T-cell (primary cell): ENCODE measurements around the gene DOC2A. TPM values are rescaled to one million over a fixed set of nuclear protein-coding genes. Genes with fewer than 3 reads are reported as not detected.

Experiments used
- ATAC-seq, 4 experiments: fragments of 200-7000 bp in 3 of 4; fragments of 150-1000 bp in 1 of 4; cut with Tn5 transposase; replicated peaks in 1 of 4; 1 replicate in 3 of 4; 2 replicates in 1 of 4; pipeline ENCODE4 v1.10.0; 2021; ENCODE audit warnings: moderate library complexity in 3 of 4, mild to moderate bottlenecking in 2 of 4, moderate number of reproducible peaks in 1 of 4
- CTCF ChIA-PET, 2 donors: fragments of 300-600 bp; sonication (Branson Sonifier 250); formaldehyde crosslinking; loops; one replicate each; lab custom pipeline; 2022; ENCODE audit warnings: antibody characterized with exemption in 2 of 2; lab: Charles Lee
- POLR2A ChIA-PET, 2 donors: fragments of 300-600 bp; sonication (Branson Sonifier 250); formaldehyde crosslinking; loops; one replicate each; lab custom pipeline; 2022; ENCODE audit warnings: antibody characterized with exemption in 2 of 2; lab: Charles Lee
- DNase-seq, 35 experiments: peaks; one replicate each; pipeline versions ENCODE4 v3.0.0 to v3.0.0-alpha.2; 2013 to 2023
- H3K27ac ChIP-seq: one replicate; pipeline ENCODE4 v1.5.1; 2013; ENCODE audit warnings: low read length
- H3K27me3 ChIP-seq, 2 experiments: replicated peaks in 1 of 2; 1 replicate in 1 of 2; 2 replicates in 1 of 2; pipeline versions ENCODE4 v1.6.1 to v1.7.0; 2013; ENCODE audit warnings: low read length in 1 of 2, mixed read lengths in 1 of 2; ENCODE audit not compliant: control insufficient read depth in 2 of 2, insufficient read depth in 2 of 2; ENCODE audit errors: extremely low read depth in 1 of 2
- H3K36me3 ChIP-seq, 2 donors: 1 replicate in 1 of 2; 2 replicates in 1 of 2; pipeline versions ENCODE4 v1.6.1 to v1.7.0; 2013; ENCODE audit warnings: low read length in 1 of 2; ENCODE audit not compliant: control insufficient read depth in 2 of 2, insufficient read depth in 1 of 2; ENCODE audit errors: extremely low read depth in 1 of 2
- H3K4me1 ChIP-seq, 2 experiments: 1 replicate in 1 of 2; 2 replicates in 1 of 2; pipeline versions ENCODE4 v1.6.1 to v1.7.0; 2013; ENCODE audit warnings: low read length in 2 of 2, mixed read lengths in 1 of 2; ENCODE audit not compliant: insufficient read depth in 2 of 2, control insufficient read depth in 1 of 2; ENCODE audit errors: extremely low read depth in 1 of 2
- H3K4me3 ChIP-seq, 2 donors: 1 replicate in 1 of 2; 2 replicates in 1 of 2; pipeline versions ENCODE4 v1.5.1 to v1.7.0; 2013; ENCODE audit warnings: mild to moderate bottlenecking in 2 of 2, low read length in 1 of 2, moderate library complexity in 1 of 2; ENCODE audit not compliant: control insufficient read depth in 1 of 2; ENCODE audit errors: extremely low read depth in 1 of 2
- H3K9me3 ChIP-seq: 2 replicates; pipeline ENCODE4 v1.7.0; 2013
- H3K27ac Mint-ChIP-seq, 2 donors: one replicate each; pipeline ENCODE4 v1.8.0; 2020 to 2021; ENCODE audit warnings: mild to moderate bottlenecking in 2 of 2, mixed read lengths in 2 of 2
- H3K27me3 Mint-ChIP-seq, 2 donors: one replicate each; pipeline ENCODE4 v1.8.0; 2021 to 2022; ENCODE audit warnings: mixed read lengths in 2 of 2
- H3K36me3 Mint-ChIP-seq: one replicate; pipeline ENCODE4 v1.8.0; 2021; ENCODE audit warnings: mixed read lengths
- H3K4me1 Mint-ChIP-seq, 3 donors: one replicate each; pipeline ENCODE4 v1.8.0; 2020 to 2022; ENCODE audit warnings: mixed read lengths in 3 of 3, mild to moderate bottlenecking in 1 of 3
- H3K4me3 Mint-ChIP-seq, 3 donors: one replicate each; pipeline ENCODE4 v1.8.0; 2020 to 2022; ENCODE audit warnings: mild to moderate bottlenecking in 3 of 3, mixed read lengths in 3 of 3, moderate library complexity in 3 of 3
- H3K9me3 Mint-ChIP-seq, 3 donors: one replicate each; pipeline ENCODE4 v1.8.0; 2020 to 2022; ENCODE audit warnings: mixed read lengths in 3 of 3
- WGBS: methylation state at CpG from one replicate; pipeline ENCODE4 v1.1.5; 2013; ENCODE audit warnings: missing lambda C conversion rate; ENCODE audit not compliant: insufficient coverage; 5-methylcytosine and 5-hydroxymethylcytosine counted together
- total RNA-seq, 35 experiments: library from RNA in 6 of 35; stranded (reverse) in 6 of 35; fragments of 120-200 nt in 1 of 35; gene quantifications; one replicate each; pipeline versions ENCODE4 v1.2.1 to v1.2.4 and lab custom pipeline; 2013 to 2026

DOC2A gene
- total RNA-seq, 5 donors from 2014 or later (not counting 1 experiment from before 2014, with no cell fraction given), result 0.15 to 0.38 (median 0.26) TPM; not detected in 1

- peaks cover 0 to 97% of the 10 kb centered on the region in 2 experiments for H3K27me3 ChIP-seq
- ChIA-PET CTCF (no interaction called here), POLR2A (no interaction called here)
- ATAC-seq (no peak), DNase-seq (no peak)
- Mint-ChIP-seq H3K27ac (no peak overlapping the region), H3K27me3 (peaks cover 40 to 60% of the 10 kb centered on the region in 2 donors), H3K4me1 (peaks cover 5 to 19% (median 12%) of the 10 kb centered on the region in 3 donors), H3K9me3 (no peaks in the 10 kb centered on the region), H3K4me3 (peak overlapping the region in 1 of 3 donors; percentile 66), H3K36me3 (no peaks in the 10 kb centered on the region)
- no peaks in the 10 kb centered on the region for H3K9me3 ChIP-seq
- WGBS, result 25% methylated on average over 21 of the region's 23 CpGs
- no peaks in the 10 kb centered on the region for H3K36me3 ChIP-seq
- peaks cover 0 to 22% of the 10 kb centered on the region in 2 experiments for H3K4me1 ChIP-seq
- no peak overlapping the region for H3K4me3 ChIP-seq
- no peak overlapping the region for H3K27ac ChIP-seq
These were observed 19.3 kb upstream of the DOC2A start for GRCh38 chr16:30030011-30030685.

DNA sequence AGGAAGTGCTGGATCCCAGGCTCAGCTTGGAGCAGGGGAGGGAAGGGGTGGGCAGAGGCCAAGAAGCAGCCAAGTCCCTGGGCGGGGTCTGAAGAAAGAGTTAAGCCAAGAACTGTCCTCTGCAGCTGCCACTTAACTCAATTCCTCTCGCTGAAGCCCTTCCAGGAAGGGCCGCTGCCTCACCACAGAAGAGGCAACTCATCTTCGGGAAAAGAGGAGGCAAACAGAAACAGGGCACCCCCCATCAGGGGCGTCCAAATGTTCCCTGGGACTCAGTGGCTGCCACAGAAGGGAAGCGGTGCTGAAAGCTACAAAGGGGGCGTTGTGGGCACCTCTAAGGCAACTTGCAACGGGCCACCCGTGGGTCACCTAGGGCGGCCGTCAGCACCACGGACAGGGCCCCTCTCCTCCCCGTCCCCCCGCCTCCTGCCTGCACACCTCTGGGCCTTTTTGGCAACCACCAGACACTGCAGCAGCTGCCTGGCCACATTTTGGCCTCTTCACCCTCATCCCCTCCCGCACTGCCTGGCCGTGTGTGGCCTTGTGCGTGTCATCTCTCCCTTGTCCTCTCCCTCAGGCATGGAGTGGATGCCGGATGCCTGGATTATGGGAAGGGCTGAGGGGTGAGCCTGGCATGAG is 17.7 kb upstream of the DOC2A start:
- H3K4me3 ChIP-seq, result no peak overlapping the region
- no peaks in the 10 kb centered on the region for H3K36me3 ChIP-seq
- Mint-ChIP-seq H3K36me3 (no peaks in the 10 kb centered on the region), H3K27ac (no peak overlapping the region), H3K4me3 (no peak overlapping the region), H3K9me3 (no peaks in the 10 kb centered on the region), H3K4me1 (peaks cover 5 to 19% (median 12%) of the 10 kb centered on the region in 3 donors), H3K27me3 (peaks cover 37 to 57% of the 10 kb centered on the region in 2 donors)
- ChIA-PET POLR2A (no interaction called here), CTCF (interaction anchor here (0.6 to 0.7 kb wide), 3 partner anchors 12 to 387 kb away, joined by 3 to 5 read pairs (median 3); no protein-coding TSS in a partner anchor)
- 25% methylated on average over 13 of the region's 18 CpGs for whole genome bisulfite sequencing
- H3K27me3 ChIP-seq, result peaks cover 0 to 95% of the 10 kb centered on the region in 2 experiments
- ATAC-seq, result peak in 1 of 4 experiments; percentile 37
- DNase-seq, result peak in 2 of 35 experiments; percentile 18 to 40
- H3K9me3 ChIP-seq, result no peaks in the 10 kb centered on the region
- H3K4me1 ChIP-seq, result peaks cover 0 to 22% of the 10 kb centered on the region in 2 experiments
- H3K27ac ChIP-seq, result no peak overlapping the region

- WGBS, result 66% methylated on average over 8 of the region's 13 CpGs
- ATAC-seq (no peak), DNase-seq (no peak)
- ChIA-PET POLR2A (no interaction called here), CTCF (interaction anchor here (0.6 to 0.7 kb wide), 3 partner anchors 12 to 386 kb away, joined by 3 to 5 read pairs (median 3); no protein-coding TSS in a partner anchor)
- H3K4me1 ChIP-seq, result peaks cover 0 to 22% of the 10 kb centered on the region in 2 experiments
- no peaks in the 10 kb centered on the region for H3K9me3 Mint-ChIP-seq
- no peaks in the 10 kb centered on the region for H3K9me3 ChIP-seq
- H3K27me3 ChIP-seq, result peaks cover 0 to 93% of the 10 kb centered on the region in 2 experiments
- no peak overlapping the region for H3K27ac Mint-ChIP-seq
- no peak overlapping the region for H3K27ac ChIP-seq
- H3K4me1 Mint-ChIP-seq, result peaks cover 5 to 19% (median 12%) of the 10 kb centered on the region in 3 donors
- H3K4me3 ChIP-seq, result no peak overlapping the region
- H3K4me3 Mint-ChIP-seq, result no peak overlapping the region
- H3K27me3 Mint-ChIP-seq, result peaks cover 37 to 55% of the 10 kb centered on the region in 2 donors
- H3K36me3 Mint-ChIP-seq, result no peaks in the 10 kb centered on the region
- no peaks in the 10 kb centered on the region for H3K36me3 ChIP-seq
These were observed 17.0 kb upstream of the DOC2A start for GRCh38 chr16:30027588-30028437.

DNA sequence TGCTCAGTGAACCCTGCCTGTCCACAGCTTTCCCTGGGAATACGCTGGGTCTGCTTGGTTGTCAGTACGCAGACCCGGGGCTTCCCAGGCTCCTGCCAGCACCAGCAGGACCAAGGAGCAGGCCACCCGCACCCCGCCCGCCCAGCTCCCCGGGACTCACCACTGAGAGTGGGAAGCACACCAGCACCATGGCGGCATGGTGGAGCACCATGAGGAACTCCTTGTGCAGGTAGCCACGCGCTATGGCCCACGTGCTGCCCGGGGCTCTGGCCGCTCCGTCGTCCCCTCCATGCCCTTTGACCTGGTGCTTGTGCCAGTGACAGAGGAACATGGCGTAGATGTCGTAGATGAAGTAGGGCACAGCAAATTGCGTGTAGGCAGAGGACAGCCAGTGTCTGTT is 15.6 kb upstream of the DOC2A start:
- ChIA-PET CTCF (no interaction called here), POLR2A (no interaction called here)
- Mint-ChIP-seq H3K9me3 (no peaks in the 10 kb centered on the region), H3K4me3 (no peak overlapping the region), H3K27me3 (peaks cover 31 to 46% of the 10 kb centered on the region in 2 donors), H3K4me1 (peaks cover 1 to 12% (median 11%) of the 10 kb centered on the region in 3 donors), H3K36me3 (no peaks in the 10 kb centered on the region), H3K27ac (peak overlapping the region in 1 of 2 donors; percentile 7)
- no peaks in the 10 kb centered on the region for H3K36me3 ChIP-seq
- no peak for ATAC-seq
- H3K4me1 ChIP-seq, result peaks cover under 1 to 24% of the 10 kb centered on the region in 2 experiments
- DNase-seq, result no peak
- no peaks in the 10 kb centered on the region for H3K9me3 ChIP-seq
- H3K4me3 ChIP-seq, result no peak overlapping the region
- no peak overlapping the region for H3K27ac ChIP-seq
- H3K27me3 ChIP-seq, result peaks cover 0 to 85% of the 10 kb centered on the region in 2 experiments
- WGBS, result 88% methylated on average over 18 of the region's 18 CpGs

DNA sequence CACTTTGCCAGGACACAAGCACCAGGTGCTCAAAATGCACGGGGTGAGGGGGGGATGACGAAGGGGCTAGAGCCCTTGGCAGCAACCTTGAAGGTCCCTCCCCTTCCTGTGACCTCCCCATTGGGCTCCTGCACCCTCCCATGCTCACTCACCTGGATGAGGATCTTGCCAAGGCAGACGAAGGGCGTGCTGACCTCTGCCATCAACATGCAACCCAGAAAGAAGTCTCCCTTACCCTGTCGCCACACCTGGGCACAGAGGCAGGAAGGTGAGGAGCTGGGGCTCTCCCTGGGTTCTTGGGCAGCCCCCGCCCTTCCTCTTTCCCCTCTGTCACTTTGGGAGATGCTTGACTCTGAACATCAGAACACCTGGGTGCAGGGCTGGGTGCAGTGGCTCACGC is 14.7 kb upstream of the DOC2A start:
- Histone ChIP-seq H3K9me3 (no peaks in the 10 kb centered on the region), H3K27ac (no peak overlapping the region), H3K36me3 (no peaks in the 10 kb centered on the region), H3K4me3 (no peak overlapping the region), H3K27me3 (peaks cover 0 to 85% of the 10 kb centered on the region in 2 experiments), H3K4me1 (peaks cover 4 to 23% of the 10 kb centered on the region in 2 experiments)
- Mint-ChIP-seq H3K27me3 (peaks cover 31 to 44% of the 10 kb centered on the region in 2 donors), H3K9me3 (no peaks in the 10 kb centered on the region), H3K4me1 (peaks cover 10 to 17% (median 15%) of the 10 kb centered on the region in 3 donors), H3K4me3 (no peak overlapping the region), H3K36me3 (no peaks in the 10 kb centered on the region), H3K27ac (no peak overlapping the region)
- WGBS, result 66% methylated on average over 5 of the region's 7 CpGs
- ChIA-PET POLR2A (no interaction called here), CTCF (no interaction called here)
- DNase-seq (no peak), ATAC-seq (no peak)

GRCh38 chr16:30025156-30025555 is 14.3 kb upstream of the DOC2A start:
- H3K27me3 Mint-ChIP-seq, result peaks cover 29 to 42% of the 10 kb centered on the region in 2 donors
- H3K4me1 ChIP-seq, result peaks cover 4 to 19% of the 10 kb centered on the region in 2 experiments
- no peak overlapping the region for H3K4me3 ChIP-seq
- peaks cover 0 to 83% of the 10 kb centered on the region in 2 experiments for H3K27me3 ChIP-seq
- DNase-seq, result no peak
- POLR2A ChIA-PET, result no interaction called here
- no peaks in the 10 kb centered on the region for H3K36me3 Mint-ChIP-seq
- H3K4me3 Mint-ChIP-seq, result no peak overlapping the region
- H3K9me3 ChIP-seq, result no peaks in the 10 kb centered on the region
- 82% methylated on average over 12 of the region's 20 CpGs for WGBS
- H3K4me1 Mint-ChIP-seq, result peaks cover 11 to 15% (median 13%) of the 10 kb centered on the region in 3 donors
- ATAC-seq, result no peak
- CTCF ChIA-PET, result no interaction called here
- H3K9me3 Mint-ChIP-seq, result no peaks in the 10 kb centered on the region
- H3K27ac Mint-ChIP-seq, result no peak overlapping the region
- H3K27ac ChIP-seq, result no peak overlapping the region
- no peaks in the 10 kb centered on the region for H3K36me3 ChIP-seq
